Mammary epithelial cell (primary cell): Measurements from ENCODE around the gene RALGDS.
"Not testable (repeated sequence)": the region's sequence is repeated elsewhere in the genome, so short reads cannot be mapped to it uniquely, and the experiment has no call there.

Source experiments
- EZH2 ChIP-seq: IDR thresholded peaks from 2 replicates; pipeline ENCODE4 v1.6.1; 2012; ENCODE audit warnings: low read length, inconsistent platforms, borderline replicate concordance
- TF ChIP-seq, protein P1 (sequence below), 2 donors: IDR thresholded peaks in 1 of 2; conservative IDR thresholded peaks in 1 of 2; 2 replicates each; pipeline ENCODE4 v1.5.1; 2011 to 2012; ENCODE audit warnings: inconsistent platforms in 2 of 2, low read length in 2 of 2, mild to moderate bottlenecking in 2 of 2, control low read depth in 1 of 2, low read depth in 1 of 2; ENCODE audit not compliant: insufficient read depth in 1 of 2; ENCODE audit errors: extremely low read depth in 1 of 2

DNA sequence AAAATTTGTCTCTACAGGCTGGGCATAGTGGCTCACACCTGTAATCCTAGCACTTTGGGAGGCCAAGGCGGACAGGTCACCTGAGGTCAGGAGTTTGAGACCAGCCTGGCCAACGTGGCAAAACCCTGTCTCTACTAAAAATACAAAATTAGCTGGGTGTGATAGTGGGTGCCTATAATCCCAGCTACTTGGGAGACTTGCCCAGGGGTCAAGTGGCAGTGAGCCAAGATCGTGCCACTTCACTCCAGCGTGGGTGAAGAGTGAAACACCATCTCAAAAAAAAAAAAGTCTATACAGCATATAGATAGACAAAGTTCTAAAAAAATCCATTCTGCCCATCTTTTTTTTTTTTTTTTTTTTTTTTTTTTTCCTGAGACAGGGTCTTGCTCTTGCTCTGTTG, 26.7 kb downstream of the RALGDS start:
- TF ChIP-seq, protein P1, sequence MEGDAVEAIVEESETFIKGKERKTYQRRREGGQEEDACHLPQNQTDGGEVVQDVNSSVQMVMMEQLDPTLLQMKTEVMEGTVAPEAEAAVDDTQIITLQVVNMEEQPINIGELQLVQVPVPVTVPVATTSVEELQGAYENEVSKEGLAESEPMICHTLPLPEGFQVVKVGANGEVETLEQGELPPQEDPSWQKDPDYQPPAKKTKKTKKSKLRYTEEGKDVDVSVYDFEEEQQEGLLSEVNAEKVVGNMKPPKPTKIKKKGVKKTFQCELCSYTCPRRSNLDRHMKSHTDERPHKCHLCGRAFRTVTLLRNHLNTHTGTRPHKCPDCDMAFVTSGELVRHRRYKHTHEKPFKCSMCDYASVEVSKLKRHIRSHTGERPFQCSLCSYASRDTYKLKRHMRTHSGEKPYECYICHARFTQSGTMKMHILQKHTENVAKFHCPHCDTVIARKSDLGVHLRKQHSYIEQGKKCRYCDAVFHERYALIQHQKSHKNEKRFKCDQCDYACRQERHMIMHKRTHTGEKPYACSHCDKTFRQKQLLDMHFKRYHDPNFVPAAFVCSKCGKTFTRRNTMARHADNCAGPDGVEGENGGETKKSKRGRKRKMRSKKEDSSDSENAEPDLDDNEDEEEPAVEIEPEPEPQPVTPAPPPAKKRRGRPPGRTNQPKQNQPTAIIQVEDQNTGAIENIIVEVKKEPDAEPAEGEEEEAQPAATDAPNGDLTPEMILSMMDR (conservative IDR thresholded peaks at IDR 0.05 in 1 of 2, IDR thresholded peaks at IDR 0.05 in 1 of 2; ENCODE audit: extremely low read depth in 1 of 2, insufficient read depth in 1 of 2, low read depth in 1 of 2, low read length in 2 of 2) = not testable (repeated sequence)
- TF ChIP-seq EZH2 = not testable (repeated sequence)
